ENCODE measurements around the gene MBD3L1.

Gene MBD3L1

GRCh38 chr19:8832132-8833021 lies at the start of gene MBD3L1, which contains the start of gene ZNF558:
MBD3L1 (plus strand) TSS chr19:8832377; CDS start chr19:8842679, 10,302 bp downstream.
ZNF558 (minus strand) TSS chr19:8832304; CDS start chr19:8822659, 9,645 bp downstream.
- Mint-ChIP-seq H3K4me3 (peak within 1 kb of the TSS; percentile 79), H3K9me3 (no peaks in the 10 kb centered on the region), H3K4me1 (peaks cover 5% of the 10 kb centered on the region), H3K27ac (peak within 1 kb of the TSS; percentile 94), H3K36me3 (peaks cover 33% of the 10 kb centered on the region)
- peak; percentile 97 to 99 for DNase-seq (ENCODE audit: low spot score in 2 of 2)
- peak; percentile 93 for ATAC-seq

- Mint-ChIP-seq H3K9me3 (peaks cover 6% of the 10 kb centered on the region), H3K4me3 (no peak overlapping the region), H3K27ac (no peak overlapping the region), H3K36me3 (no peaks in the 10 kb centered on the region), H3K4me1 (no peaks in the 10 kb centered on the region)
- ATAC-seq (no peak), DNase-seq (ENCODE audit: low spot score in 2 of 2) (no peak)
Measured at GRCh38 chr19:8794823-8795222, 37.4 kb upstream of the MBD3L1 start.

- DNase-seq (ENCODE audit: low spot score in 2 of 2): no peak
- Mint-ChIP-seq H3K27ac (no peak overlapping the region), H3K36me3 (peaks cover 38% of the 10 kb centered on the region), H3K9me3 (peaks cover 30% of the 10 kb centered on the region), H3K4me1 (no peaks in the 10 kb centered on the region), H3K4me3 (no peak overlapping the region)
- ATAC-seq: no peak
Measured at GRCh38 chr19:8806661-8807060, 25.5 kb upstream of the MBD3L1 start.

GRCh38 chr19:8811315-8812172 lies 20.6 kb upstream of the MBD3L1 start:
- Mint-ChIP-seq H3K36me3 (peaks cover 82% of the 10 kb centered on the region), H3K27ac (no peak overlapping the region), H3K4me3 (no peak overlapping the region), H3K9me3 (peaks cover 30% of the 10 kb centered on the region), H3K4me1 (no peaks in the 10 kb centered on the region)
- DNase-seq (ENCODE audit: low spot score in 2 of 2) (peak in 1 of 2 donors; percentile 32), ATAC-seq (no peak)

- Mint-ChIP-seq H3K4me3 (no peak overlapping the region), H3K4me1 (no peaks in the 10 kb centered on the region), H3K9me3 (peaks cover 31% of the 10 kb centered on the region), H3K27ac (no peak overlapping the region), H3K36me3 (peaks cover 91% of the 10 kb centered on the region)
- ATAC-seq (no peak), DNase-seq (ENCODE audit: low spot score in 2 of 2) (no peak)
Measured at GRCh38 chr19:8814176-8814575, 18.0 kb upstream of the MBD3L1 start.

- Mint-ChIP-seq H3K36me3 (peaks cover 100% of the 10 kb centered on the region), H3K9me3 (peaks cover 33% of the 10 kb centered on the region), H3K4me1 (no peaks in the 10 kb centered on the region), H3K27ac (no peak overlapping the region), H3K4me3 (no peak overlapping the region)
- DNase-seq (ENCODE audit: low spot score in 2 of 2): no peak
- ATAC-seq: no peak
Measured at GRCh38 chr19:8815780-8816179, 16.4 kb upstream of the MBD3L1 start.

GRCh38 chr19:8820234-8820633 lies 11.9 kb upstream of the MBD3L1 start:
- no peak for ATAC-seq
- Mint-ChIP-seq H3K9me3 (peaks cover 25% of the 10 kb centered on the region), H3K4me1 (peaks cover 19% of the 10 kb centered on the region), H3K27ac (no peak overlapping the region), H3K36me3 (peaks cover 100% of the 10 kb centered on the region), H3K4me3 (no peak overlapping the region)
- DNase-seq (ENCODE audit: low spot score in 2 of 2): no peak

- no peak for ATAC-seq
- Mint-ChIP-seq H3K9me3 (peaks cover 16% of the 10 kb centered on the region), H3K27ac (no peak overlapping the region), H3K4me1 (peaks cover 23% of the 10 kb centered on the region), H3K36me3 (peaks cover 91% of the 10 kb centered on the region), H3K4me3 (no peak overlapping the region)
- peak in 1 of 2 donors; percentile 25 for DNase-seq (ENCODE audit: low spot score in 2 of 2)
Measured at GRCh38 chr19:8821748-8822241, 10.4 kb upstream of the MBD3L1 start.

GRCh38 chr19:8826371-8826770 lies 5.8 kb upstream of the MBD3L1 start:
- H3K9me3 Mint-ChIP-seq: no peaks in the 10 kb centered on the region
- peaks cover 23% of the 10 kb centered on the region for H3K4me1 Mint-ChIP-seq
- ATAC-seq (no peak), DNase-seq (ENCODE audit: low spot score in 2 of 2) (no peak)
- no peak overlapping the region for H3K4me3 Mint-ChIP-seq
- H3K27ac Mint-ChIP-seq: no peak overlapping the region
- peaks cover 70% of the 10 kb centered on the region for H3K36me3 Mint-ChIP-seq

- DNase-seq (ENCODE audit: low spot score in 2 of 2) (no peak), ATAC-seq (no peak)
- peaks cover 23% of the 10 kb centered on the region for H3K4me1 Mint-ChIP-seq
- H3K36me3 Mint-ChIP-seq: peaks cover 62% of the 10 kb centered on the region
- no peaks in the 10 kb centered on the region for H3K9me3 Mint-ChIP-seq
- H3K4me3 Mint-ChIP-seq: no peak overlapping the region
- no peak overlapping the region for H3K27ac Mint-ChIP-seq
Measured at GRCh38 chr19:8827277-8827676, 4.9 kb upstream of the MBD3L1 start.

GRCh38 chr19:8831373-8831772 lies 804 bp upstream of the MBD3L1 start:
- H3K27ac Mint-ChIP-seq: peak overlapping the region; percentile 94
- ATAC-seq (no peak), DNase-seq (ENCODE audit: low spot score in 2 of 2) (no peak)
- H3K4me1 Mint-ChIP-seq: peaks cover 5% of the 10 kb centered on the region
- peaks cover 33% of the 10 kb centered on the region for H3K36me3 Mint-ChIP-seq
- no peaks in the 10 kb centered on the region for H3K9me3 Mint-ChIP-seq
- H3K4me3 Mint-ChIP-seq: peak overlapping the region; percentile 79

- Mint-ChIP-seq H3K27ac (peak overlapping the region; percentile 94), H3K4me1 (peaks cover 5% of the 10 kb centered on the region), H3K4me3 (peak overlapping the region; percentile 79), H3K9me3 (no peaks in the 10 kb centered on the region), H3K36me3 (peaks cover 33% of the 10 kb centered on the region)
- DNase-seq (ENCODE audit: low spot score in 2 of 2) (no peak), ATAC-seq (peak; percentile 33)
Measured at GRCh38 chr19:8831832-8832131, 395 bp upstream of the MBD3L1 start.

- Mint-ChIP-seq H3K4me1 (peaks cover 5% of the 10 kb centered on the region), H3K9me3 (no peaks in the 10 kb centered on the region), H3K36me3 (peaks cover 12% of the 10 kb centered on the region), H3K27ac (no peak overlapping the region), H3K4me3 (no peak overlapping the region)
- DNase-seq (ENCODE audit: low spot score in 2 of 2): no peak
- no peak for ATAC-seq
Measured at GRCh38 chr19:8835446-8835845, 3.3 kb downstream of the MBD3L1 start.

GRCh38 chr19:8835877-8836276 lies 3.7 kb downstream of the MBD3L1 start:
- peaks cover 9% of the 10 kb centered on the region for H3K36me3 Mint-ChIP-seq
- no peak overlapping the region for H3K27ac Mint-ChIP-seq
- DNase-seq (ENCODE audit: low spot score in 2 of 2) (no peak), ATAC-seq (no peak)
- no peak overlapping the region for H3K4me3 Mint-ChIP-seq
- no peaks in the 10 kb centered on the region for H3K9me3 Mint-ChIP-seq
- H3K4me1 Mint-ChIP-seq: peaks cover 5% of the 10 kb centered on the region

GRCh38 chr19:8840708-8841107 lies 8.5 kb downstream of the MBD3L1 start:
- Mint-ChIP-seq H3K4me3 (no peak overlapping the region), H3K27ac (no peak overlapping the region), H3K9me3 (no peaks in the 10 kb centered on the region), H3K36me3 (no peaks in the 10 kb centered on the region), H3K4me1 (no peaks in the 10 kb centered on the region)
- ATAC-seq (no peak), DNase-seq (ENCODE audit: low spot score in 2 of 2) (no peak)
